Measurements from ENCODE around the gene TSPAN9.

TSPAN9 gene

GRCh38 chr12:3250576-3250975 is 173.4 kb downstream of the TSPAN9 start:
- no peak for DNase-seq (ENCODE audit: low read depth)

DNA sequence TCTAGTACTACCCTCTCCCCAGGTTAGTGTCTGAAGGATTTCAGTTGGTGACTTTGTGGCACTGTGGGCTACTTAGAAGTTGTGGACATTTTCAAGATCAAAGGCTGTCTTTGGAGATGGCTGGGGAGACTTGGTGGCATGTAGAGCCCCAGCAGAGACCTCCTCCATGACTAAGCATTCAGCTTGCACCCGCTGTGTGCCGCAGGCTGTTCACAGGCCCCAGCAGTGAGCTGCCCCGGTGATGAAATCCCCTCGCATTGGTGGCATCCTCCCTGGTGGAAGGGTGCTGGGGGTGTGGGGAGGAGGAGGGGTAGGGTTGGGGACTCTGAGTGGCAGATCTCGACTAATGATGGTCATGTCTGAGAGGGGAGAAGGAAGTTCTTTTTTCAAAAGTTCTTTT is 173.9 kb downstream of the TSPAN9 start:
- no peak for DNase-seq (ENCODE audit: low read depth)

GRCh38 chr12:3251691-3252090 is 174.5 kb downstream of the TSPAN9 start:
- no peak for DNase-seq (ENCODE audit: low read depth)

- no peak for DNase-seq (ENCODE audit: low read depth)
Measured at GRCh38 chr12:3252450-3252891, 175.3 kb downstream of the TSPAN9 start.

DNA sequence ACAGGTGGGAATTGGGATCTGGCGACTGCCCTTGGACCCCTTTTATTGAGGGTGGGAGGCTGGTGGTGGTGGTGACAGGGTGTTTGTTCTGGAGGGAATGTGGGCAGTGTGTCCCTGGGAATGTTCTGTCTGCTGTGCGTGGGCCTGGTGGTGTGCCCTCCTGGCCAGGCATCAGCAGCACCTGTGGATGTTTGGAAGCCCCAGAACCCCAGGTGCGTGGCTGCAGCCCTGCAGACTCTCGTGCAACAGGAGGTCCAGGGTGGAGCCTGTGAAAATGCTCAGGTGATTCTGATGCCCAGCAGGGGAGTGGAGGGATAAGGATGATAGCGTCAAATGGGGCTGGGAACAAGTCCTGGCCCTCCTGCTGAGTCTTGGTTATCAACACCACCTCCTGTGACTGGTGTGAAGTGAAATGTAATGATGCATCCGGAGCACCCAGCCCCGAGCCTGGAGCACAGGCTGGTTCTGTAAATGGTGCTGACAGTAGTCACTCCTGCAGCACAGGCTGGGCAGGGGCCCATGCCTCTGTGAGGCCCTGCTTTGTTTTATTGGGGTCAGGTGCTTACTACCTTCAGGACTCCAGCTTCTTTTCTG is 176.6 kb downstream of the TSPAN9 start:
- no peak for DNase-seq (ENCODE audit: low read depth)

DNA sequence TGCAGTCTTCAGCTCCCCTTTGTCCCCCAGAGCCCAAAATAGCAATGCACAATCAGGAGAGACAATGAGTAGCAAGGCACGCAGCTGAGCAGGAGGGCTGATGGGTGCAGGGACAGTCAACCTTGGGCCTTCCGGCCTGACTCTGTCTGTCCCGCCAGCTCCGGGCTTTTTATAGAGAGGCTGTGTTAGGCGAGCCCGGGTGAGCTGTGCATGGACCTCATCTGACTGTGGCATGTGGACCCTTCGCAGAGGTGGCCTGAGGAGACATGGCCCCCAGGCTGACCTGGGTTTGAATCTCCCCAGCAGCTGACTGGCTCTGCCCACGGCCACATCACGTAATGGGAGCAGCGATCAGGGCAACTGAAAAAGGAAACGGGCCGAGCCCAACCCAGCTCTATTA is 177.9 kb downstream of the TSPAN9 start:
- DNase-seq (ENCODE audit: low read depth): no peak

DNA sequence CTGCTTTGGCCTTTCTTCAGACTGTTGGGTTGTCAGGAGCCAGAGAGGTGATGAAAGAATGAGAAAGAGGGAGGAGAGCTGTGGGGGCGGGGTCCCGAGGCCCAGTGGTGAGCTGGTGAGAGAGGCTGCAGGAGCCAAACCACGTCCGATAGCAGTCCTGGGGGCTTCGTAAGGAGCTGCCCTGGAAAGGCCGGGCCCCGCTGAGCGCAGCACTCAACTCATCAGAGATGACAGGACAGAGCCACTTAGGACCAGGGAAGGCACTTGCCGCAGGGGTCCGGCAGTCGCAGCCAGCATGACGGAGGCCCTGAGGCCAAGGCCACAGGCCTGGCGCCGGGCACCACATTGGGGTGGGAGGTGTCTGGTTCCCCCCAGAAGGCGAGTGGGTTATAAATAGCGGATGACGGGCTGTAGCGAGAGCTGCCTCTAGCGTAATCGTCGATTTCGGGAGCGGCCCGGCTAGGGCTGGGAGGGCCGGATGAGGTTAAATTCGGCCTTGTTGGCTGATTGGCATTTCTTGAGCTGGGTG is 179.0 kb downstream of the TSPAN9 start:
- DNase-seq (ENCODE audit: low read depth): no peak

GRCh38 chr12:3257411-3257810 is 180.2 kb downstream of the TSPAN9 start:
- no peak for DNase-seq (ENCODE audit: low read depth)

- DNase-seq (ENCODE audit: low read depth): no peak
Measured at GRCh38 chr12:3259973-3260372, 182.8 kb downstream of the TSPAN9 start.

- no peak for DNase-seq (ENCODE audit: low read depth)
Measured at GRCh38 chr12:3261782-3262359, 184.7 kb downstream of the TSPAN9 start.

GRCh38 chr12:3262470-3262869 is 185.3 kb downstream of the TSPAN9 start:
- no peak for DNase-seq (ENCODE audit: low read depth)

DNA sequence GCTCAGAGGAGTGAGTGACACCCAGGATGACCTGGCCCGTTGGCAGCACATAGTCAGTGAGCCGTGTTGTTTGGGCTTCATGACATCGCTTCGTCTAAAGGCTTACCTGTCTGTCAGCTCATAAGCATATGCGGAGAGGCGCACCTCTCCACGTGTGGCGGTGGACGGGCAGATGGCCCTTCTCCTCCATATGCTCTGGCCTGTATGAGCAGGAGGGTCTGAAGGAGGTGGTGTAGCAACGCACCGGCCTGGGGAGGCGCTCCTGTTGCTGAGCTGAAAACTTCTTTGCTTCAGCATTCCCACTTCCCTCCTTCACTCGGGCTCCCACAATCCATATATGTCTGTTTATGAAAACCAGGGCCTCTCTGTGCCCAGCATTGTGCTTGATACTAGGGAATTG is 186.1 kb downstream of the TSPAN9 start:
- DNase-seq (ENCODE audit: low read depth): no peak

DNA sequence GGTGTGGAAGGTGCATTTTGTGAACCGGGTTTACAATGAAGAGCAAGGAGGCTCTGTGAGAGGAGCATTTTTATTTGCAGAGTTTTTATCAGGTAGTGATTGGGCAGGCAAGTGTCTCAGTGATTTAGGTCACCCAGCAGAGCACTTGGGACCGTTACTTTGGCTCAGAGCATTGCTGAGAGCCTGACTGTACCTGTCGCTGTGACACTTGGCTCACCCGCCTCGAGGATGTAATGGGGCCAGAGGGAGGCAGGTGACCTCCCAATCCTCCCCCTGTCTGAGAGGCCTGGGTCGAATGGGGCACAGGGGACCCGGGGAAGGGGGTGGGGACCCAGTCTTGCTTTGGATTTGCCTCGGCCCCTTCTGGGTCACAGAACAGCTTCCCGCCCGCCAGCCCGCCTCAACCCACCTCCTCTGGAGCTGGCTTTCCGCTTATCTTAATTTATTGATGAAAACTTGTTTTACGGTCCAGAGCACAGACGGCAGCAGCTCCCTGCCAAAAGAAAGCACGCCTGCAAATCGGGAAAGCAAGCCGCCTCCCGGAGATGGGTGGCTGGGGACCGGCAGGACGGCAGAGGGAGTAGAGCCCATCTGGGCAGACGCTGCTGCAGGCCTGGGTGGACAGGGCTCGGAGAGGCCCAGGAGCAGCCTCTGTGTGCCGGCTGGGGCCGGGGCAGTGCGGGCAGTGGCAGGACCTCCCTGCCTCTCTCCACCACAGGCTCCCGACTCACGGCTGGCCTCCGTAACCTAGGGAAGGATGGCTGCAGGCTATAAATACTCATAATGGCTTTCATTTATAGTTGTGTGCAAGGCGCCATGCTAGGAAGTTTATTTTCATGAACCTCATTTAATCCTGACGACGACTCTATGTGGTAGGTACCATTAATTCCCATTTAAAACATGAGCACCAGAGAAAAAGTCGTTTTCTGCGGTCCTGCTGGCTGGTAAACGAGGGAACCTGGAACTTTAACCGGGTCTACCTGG is 187.1 kb downstream of the TSPAN9 start:
- no peak for DNase-seq (ENCODE audit: low read depth)

GRCh38 chr12:3265406-3265805 is 188.2 kb downstream of the TSPAN9 start:
- no peak for DNase-seq (ENCODE audit: low read depth)

- DNase-seq (ENCODE audit: low read depth): no peak
Measured at GRCh38 chr12:3266638-3267037, 189.5 kb downstream of the TSPAN9 start.

- DNase-seq (ENCODE audit: low read depth): no peak
Measured at GRCh38 chr12:3267690-3268089, 190.5 kb downstream of the TSPAN9 start.

DNA sequence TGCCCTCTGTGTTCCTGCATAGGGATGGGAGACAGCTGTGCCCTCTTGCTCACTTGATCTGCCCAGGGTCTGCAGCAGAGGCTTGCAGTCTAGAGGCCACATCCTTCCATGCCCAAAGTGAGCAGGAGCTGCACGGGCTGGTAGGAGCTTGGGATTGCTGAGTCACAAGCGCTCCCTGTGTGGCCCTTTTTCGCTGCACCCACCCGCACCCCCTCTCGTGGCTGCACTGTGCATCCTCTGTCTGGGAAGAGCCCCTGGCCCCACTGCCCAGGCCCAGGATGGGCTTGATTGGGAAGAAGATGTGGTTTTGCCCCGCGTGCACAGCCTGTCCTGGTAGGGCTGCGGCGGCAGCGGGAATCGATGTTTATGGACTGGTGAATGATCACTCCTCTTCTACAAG is 192.4 kb downstream of the TSPAN9 start:
- no peak for DNase-seq (ENCODE audit: low read depth)

- DNase-seq (ENCODE audit: low read depth): no peak
Measured at GRCh38 chr12:3271146-3271545, 194.0 kb downstream of the TSPAN9 start.

- DNase-seq (ENCODE audit: low read depth): no peak
Measured at GRCh38 chr12:3271639-3272038, 194.5 kb downstream of the TSPAN9 start.

DNA sequence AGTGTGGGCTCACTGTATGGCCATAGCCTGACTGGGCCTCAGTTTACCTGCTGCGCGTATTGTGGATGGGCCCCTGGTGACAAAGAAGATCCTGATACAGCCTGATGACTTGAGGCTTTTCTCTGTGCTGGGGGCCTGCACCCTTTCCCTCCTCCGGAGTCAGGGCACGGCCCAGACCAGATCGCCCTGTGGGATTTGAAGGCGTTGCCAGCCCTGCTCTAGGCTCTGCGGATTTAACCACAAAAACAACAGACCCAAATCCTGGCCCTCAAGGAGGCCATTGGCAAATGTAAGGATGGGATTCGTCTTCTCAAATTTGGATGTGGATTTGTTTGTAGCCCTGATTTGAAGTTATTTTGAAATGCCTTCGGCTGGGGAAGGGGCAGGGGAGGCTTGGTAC is 195.8 kb downstream of the TSPAN9 start:
- no peak for DNase-seq (ENCODE audit: low read depth)

- no peak for DNase-seq (ENCODE audit: low read depth)
Measured at GRCh38 chr12:3273409-3273853, 196.3 kb downstream of the TSPAN9 start.

DNA sequence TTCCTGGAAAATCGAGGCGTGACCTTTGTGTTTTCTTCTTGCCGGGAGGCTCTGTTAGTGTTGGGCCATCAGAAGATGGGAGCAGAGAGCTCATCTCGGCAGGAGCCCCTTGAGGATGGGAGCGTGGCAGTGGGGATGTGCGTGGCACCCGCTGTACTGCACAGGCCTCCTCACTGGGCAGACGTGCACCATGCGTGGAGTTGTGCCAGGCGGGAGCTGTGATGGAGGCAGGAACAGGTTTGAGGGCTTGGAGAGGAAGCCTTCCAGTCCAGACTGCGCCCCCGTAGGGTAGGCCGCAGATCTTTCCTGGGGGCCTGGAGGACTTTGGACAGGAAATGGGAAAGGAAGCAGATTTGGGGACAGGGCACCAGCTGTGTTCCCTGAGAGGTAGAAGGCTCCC is 197.5 kb downstream of the TSPAN9 start:
- no peak for DNase-seq (ENCODE audit: low read depth)

Measured in activated T-cell treated with anti-CD3 and anti-CD28 coated beads for 1 hour (primary cell).